HG03159 (cell line): Measurements from ENCODE around the gene TRPV4.

Experiments
- ATAC-seq: cut with Tn5 transposase; IDR thresholded peaks from one replicate; pipeline ENCODE4 v1.9.1; 2021; ENCODE audit warnings: mild to moderate bottlenecking, moderate library complexity; ENCODE audit not compliant: unreplicated experiment

The TRPV4 gene

DNA sequence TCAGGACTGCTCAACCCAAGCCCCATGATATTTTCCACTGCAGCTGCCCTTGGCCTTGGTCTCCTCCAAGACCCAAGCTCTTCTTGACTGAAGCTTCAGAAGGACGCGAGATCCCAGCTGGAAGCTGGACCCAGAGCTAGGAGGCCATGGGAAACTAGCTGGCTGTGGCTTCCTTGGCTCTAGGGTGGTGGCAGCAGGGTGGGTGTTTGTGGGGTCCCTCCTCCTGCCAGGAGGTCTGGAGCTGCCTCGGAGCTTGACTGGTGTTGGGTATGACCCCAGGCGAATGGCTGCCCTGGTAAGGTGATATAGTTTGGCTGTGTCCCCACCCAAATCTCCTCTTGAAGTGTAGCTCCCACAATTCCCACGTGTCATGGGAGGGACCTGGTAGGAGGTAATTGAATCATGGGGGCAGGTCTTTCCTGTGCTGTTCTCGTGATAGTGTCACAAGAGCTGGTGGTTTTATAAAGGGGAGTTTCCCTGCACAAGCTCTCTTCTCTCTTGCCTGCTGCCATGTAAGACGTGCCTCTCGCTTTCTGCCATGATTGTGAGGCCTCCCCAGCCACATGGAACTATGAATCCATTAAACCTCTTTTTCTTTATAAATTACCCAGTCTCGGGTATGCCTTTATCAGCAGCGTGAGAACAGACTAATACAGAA lies 51.4 kb downstream of the TRPV4 start:
- ATAC-seq, result no peak

DNA sequence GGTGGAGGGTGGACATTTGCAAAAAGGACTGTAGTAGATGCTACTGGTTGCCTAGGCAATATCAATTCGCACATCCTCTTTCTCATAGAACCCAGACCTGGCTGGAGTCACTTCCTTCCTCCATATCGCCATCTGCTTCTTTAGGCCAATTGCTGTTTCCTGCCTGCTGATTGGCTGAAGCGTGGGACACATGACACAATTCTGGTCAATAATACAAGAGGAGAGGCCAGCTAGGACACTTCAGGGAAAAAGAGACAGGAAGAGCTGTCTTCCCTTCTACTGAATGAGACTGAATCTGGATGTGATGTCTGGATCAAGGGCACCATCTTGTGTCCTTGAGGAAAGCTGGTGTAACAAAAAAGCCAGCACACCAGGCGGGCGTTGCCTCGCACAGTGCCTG lies 53.8 kb downstream of the TRPV4 start:
- ATAC-seq, result no peak

DNA sequence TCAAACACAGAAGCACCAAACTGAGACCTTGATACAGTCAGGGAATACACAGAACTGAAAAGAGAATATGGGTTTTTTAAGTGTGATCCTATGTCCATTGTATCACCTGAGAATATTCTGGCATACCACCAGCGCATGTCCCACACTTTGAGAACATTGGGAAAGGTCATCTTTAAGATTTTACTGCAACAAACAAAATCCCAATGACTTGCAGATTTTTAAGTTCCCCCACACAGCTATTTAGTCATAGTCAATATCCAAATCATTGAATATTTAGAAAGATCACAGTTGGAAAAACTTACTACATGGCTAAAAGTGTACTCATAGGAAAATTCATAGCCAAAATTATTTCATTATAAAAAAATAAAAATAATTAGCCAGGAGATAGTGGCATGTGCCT lies 54.5 kb downstream of the TRPV4 start:
- ATAC-seq, result no peak

DNA sequence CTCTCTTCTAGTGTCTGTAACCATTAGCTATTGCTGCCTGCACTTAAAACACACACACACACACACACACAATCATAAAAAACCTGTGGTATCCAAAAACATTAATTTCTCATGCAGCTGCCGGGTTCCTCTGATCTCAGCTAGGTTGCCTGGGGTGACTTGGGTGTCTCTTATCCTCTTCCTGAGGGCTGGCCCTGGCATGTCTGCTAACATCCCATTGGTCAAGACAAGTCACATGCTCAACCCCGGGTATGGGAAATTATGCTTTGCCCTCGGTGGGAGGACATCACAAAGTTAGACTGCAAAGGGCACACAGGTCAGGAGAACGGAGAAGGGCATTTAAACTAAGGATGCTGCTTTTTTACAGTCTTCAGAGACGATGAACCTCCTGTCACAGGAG lies 55.7 kb downstream of the TRPV4 start:
- no peak for ATAC-seq

- ATAC-seq, result no peak
Measured at GRCh38 chr12:109776624-109777023, 56.6 kb downstream of the TRPV4 start.

DNA sequence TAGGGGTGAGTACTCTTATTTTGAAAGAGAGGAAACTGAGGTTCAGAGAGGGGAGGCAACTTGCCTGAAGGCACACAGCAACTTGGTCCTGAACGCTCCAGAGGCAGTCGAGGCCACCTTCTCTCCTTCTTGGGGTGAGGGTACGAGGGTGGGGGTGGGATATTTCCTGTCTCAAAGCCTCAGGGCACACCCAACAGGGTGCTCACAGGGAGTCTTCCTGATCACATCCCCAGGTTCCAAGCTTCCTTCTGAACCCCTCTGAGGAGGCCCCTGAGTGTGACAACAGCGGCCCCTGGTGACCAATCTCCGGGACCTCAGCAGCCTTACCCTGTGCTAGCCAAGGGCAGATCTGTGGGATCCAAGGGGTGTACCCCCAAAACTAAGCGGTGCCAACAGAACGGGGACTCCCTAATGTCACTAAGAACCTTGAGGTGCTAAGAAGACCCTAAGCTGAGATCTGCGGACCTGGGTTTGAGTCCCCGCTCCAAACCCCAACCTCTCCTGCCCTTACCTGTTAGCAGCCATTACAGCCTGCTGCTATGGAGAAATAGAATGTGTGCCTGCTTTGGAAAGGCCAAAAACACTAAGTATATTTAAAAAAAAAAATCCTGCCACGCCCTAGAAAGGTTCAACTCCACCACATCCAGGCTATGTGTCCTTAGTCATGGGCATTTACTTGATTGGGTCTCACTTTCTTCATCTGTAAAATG lies 57.9 kb downstream of the TRPV4 start:
- ATAC-seq, result peak; percentile 46

DNA sequence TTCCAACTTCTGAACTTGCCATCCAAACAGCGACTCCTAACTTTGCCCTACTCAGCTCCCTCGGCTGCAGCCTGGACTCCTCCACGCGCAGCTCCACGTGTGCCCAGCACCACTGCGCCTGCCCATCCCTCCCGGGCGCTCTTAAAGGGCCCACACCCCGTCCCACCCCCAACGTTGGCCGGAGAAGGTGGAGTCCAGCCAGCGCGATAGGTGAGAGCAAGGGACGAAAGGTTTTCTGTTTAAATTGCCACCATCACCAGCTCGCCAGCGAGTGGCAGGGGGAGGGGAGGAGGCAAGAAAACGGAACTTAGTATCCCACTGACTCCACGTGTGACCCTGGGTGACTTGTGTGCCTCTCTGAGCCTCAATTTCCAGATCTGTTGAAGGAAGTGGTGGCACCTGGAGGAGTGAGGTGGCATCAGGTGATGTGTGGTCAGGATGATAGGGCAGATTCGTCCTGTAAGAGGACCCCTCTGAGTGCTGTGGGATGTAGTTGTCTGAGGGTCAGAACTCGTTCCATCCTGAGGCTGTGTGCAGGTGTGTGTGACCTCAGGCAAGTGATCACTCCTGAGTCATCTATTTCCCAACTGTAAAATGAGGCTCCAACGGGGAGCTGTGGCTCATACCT lies 59.7 kb downstream of the TRPV4 start:
- no peak for ATAC-seq

- ATAC-seq, result no peak
Measured at GRCh38 chr12:109772622-109773321, 60.4 kb downstream of the TRPV4 start.

DNA sequence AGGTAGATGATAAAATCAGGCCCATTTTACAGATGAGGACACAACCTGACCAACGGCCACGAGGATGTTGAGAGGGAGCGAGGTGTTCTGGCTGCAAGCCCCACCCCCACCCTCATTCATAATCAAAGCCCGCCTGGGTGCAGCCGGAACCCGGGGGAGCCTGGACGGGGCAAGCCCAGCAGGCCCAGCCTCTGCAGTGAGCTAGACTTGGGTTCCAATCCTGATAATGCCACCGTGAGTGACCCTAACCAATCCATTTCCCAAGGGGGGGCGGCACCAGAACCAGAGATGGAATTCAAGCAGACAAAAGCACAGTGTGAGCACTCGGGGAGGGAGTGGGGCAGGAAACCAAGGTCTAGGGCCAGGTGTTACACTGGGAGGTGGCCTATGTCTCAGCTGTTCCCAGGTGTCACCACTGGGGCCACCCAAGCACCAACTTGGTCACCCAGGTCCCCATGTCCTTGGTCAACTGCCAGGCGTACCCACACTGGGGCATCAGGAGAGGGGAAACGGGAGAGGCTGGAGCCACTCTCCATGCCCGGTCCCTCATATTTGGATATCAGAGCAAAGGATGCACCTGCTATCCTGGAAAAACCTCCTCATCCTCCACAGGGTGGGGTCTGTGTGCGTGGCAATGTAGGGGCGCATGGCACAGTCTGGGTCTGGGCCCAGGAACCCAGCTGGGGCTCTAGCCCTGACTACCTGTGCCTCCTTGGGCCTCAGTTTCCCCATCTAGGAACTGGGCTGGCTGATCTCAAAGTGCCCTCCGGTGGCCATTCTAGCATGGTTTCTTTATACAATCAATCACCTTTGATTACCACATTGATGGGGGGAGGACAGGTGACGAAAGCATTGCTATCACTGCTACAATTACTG lies 61.2 kb downstream of the TRPV4 start:
- ATAC-seq, result no peak

DNA sequence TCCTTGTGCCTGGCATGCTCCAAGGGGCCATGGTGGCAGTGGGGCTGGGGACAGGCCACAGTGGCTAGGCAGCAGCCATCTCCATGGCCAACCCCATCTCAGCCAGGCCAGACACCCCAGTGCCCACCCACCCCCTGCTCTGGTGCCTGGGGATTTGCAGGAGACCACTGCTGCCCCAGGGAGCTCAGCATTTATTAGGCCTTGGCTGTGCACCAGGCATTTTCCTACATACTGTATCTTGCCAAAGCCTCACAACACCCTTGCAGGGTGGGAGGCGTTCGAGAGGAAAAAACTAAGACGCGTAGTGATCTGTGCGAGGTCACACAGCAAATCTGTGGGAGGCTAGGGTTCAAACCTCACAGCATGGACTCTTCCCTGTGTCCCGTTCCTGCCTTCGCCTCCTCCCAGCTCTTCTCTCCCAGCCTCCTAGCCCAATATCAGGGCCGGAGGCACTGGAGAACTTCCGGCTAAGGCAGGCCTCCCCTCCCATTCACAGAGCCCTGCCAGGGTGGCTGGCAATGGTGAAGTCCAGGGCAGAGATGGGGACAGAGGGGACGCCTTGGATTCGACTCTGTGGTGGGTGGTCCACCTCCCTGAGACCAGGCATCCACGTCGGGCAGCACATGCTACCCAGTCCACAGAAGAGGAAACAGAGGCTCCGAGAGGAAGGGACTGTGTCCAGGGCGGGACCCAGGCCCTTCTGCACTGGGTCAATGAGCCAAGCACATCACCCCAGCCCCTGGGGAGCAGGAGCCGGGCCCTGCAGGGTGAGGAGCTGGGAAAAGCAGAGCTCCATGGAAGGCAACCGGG lies 62.1 kb downstream of the TRPV4 start:
- ATAC-seq, result no peak

DNA sequence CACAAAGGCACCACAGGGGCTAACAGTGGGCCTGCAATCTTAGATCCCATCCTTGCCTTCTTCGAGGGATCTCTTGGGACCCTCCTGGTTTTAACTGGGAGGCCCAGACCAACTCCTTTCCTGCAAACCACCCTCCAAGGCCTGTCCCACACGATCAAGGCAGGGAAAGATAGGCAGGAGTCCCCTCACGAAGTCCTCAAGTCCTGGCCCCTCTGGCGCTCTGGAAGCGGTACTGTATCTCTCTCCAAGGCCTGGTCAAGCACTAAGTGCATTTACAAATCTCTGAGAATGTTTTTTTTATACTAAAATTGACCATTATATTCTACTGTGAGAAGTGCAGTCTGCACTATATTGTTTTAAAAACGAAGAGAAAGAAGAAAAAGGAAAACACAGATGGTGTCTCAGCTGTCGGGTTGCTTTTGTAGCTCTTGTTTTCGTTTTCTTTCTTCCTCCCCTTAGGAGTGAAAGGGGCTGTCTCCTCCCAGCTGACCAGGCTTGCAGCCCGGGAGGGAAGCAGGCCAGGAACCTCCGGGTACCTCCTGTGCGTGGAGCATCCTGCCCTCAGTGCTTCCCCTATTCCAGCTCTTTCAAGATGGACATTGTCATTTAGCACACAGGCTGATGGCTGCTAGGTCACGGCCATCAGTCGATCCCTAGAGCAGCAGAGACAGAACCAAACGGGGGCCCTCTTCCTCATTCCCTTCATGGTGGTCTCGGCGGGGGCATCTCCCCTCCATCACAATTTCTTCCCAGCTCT lies 62.9 kb downstream of the TRPV4 start:
- no peak for ATAC-seq

DNA sequence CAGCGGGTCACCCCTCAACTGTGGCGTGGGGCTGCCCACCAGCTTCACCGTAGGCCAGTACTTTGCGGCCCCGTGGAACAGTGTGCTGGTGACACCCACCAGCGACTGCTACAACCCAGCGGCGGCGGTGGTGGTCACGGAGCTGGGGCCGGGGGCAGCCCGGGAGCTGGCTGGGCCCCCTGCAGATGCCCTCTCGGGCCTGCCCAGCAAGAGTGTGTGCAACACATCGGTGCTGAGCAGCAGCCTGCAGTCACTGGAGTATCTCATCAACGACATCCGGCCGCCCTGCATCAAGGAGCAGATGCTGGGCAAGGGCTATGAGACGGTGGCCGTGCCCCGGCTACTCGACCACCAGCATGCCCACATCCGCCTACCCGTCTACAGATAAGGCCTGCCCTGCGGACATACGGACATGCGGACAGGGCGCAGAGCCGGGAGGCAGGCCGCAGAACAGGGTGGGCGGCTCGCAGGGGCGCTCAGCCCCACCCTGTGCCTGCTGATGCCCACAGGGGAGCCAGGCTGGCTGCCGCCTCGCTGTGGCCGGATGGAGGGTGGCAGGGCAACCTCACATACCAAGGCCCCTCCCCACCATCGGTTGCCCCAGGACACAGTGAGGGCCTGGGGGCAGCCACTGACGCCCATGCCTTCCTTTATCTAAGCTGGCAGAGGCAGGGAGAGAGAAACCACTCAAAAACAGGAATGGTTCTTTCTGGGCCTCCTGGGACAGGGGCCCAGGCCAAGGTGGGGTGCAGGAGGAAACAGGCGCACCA lies 64.1 kb downstream of the TRPV4 start:
- ATAC-seq, result no peak

- no peak for ATAC-seq
Measured at GRCh38 chr12:109767991-109768900, 65.0 kb downstream of the TRPV4 start.

DNA sequence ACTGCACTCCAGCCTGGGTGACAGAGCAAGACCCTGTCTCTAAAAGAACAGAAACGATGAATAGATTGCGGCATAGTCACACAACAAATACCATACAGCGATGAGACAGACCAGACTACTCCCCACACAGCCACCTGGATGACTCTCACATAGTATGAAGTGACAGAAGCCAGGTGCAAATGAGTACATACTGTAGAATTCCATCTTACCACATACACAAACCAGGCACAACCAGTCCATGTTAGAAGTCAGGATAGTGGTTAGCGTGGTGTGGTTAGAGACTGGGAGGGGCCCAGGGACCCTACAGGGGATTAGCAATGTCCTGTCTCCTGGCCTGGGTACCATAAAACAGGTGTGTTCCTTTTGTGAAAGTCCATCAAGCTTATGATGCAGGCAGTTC lies 65.7 kb downstream of the TRPV4 start:
- no peak for ATAC-seq

DNA sequence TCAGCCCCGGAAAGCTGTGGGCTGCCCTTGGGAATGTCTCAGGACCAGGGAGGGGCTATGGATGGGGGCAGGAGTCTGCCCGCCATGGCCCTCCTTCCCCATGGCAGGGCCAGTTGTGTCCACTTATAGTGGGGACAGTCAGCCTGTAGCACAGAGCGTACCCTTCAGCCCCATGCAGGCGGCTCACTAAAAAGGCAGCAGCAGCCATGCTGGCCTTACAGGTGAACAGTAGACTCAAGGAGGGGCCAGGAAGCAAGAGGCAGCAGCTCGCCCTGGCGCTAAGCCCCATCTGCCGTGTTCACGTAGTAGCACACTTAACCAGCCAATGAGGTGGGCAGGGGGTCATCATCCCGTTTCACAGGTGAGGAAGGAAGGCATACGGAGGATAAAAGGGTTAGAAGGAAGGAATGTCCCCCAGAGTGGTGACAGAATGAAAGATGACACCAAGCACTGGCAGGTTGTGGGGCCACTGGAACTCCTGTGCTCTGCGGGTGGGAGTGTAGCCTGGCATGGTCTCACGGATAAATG lies 66.9 kb downstream of the TRPV4 start:
- no peak for ATAC-seq

GRCh38 chr12:109765446-109765810 lies 67.8 kb downstream of the TRPV4 start:
- ATAC-seq, result no peak

DNA sequence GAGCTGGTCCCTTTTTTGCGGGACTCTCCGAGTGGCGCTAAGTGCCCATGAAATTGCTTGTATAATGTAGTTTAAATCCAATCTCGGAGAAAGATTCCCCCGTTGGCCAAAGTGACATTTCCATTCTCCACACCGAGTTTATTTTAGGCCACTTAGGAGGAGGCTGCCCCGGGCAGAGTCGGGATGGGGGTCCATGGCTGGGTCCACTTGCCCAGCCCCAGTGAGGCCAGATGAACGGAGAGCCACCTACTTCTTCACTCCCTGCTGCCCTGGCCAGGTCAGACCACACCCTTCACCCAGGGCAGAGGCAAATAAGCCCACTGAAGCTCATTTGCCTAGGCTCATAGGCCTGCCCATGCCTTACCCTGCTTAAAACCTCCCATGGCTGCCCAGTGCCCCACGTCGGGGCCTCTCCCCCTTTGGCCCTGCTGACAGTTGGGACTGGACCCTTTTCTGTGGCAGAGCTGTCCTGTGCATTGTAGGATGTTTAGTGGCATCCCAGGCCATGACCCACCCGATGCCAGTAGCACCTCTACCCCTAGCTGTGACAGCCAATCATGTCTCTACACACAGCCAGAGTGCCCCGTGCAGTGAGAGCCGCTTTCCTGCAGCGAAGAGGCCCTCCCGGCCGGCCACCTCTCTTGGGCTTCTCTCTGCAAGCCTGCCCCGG lies 68.3 kb downstream of the TRPV4 start:
- no peak for ATAC-seq
